GM18526 (cell line): Measurements from ENCODE around the gene AGBL4.

Experiments
- POLR2A ChIP-seq: IDR thresholded peaks from 3 replicates; pipeline ENCODE4 v1.6.1; 2011; ENCODE audit not compliant: insufficient read length; ENCODE audit errors: extremely low read depth

Gene AGBL4

GRCh38 chr1:48718705-48719104 is 1305.0 kb downstream of the AGBL4 start:
- no peak for TF ChIP-seq POLR2A

DNA sequence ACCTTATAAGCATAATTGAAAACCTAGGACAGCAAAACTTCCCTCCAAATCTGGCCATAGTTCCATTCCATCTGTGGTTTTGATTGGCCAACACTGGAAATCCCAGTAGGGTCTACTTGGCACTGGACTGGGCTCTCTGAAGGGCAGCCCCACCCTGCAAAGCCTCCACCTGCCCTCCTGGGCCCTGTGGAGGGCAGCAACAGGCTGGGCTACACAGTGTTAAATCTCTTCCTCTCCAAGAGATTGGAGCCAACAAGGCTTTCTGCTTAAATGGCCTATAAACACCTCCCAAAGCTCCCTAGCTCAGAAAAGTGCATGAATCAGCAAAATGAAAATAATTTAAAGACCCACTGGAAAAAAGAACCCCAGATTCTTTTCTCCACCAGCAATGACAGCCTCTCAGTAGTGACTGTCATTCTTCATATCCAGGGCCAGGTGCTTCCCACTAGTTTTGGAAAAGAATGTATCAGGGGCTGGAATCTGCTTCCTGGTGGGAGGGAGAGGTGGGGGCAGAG is 1305.6 kb downstream of the AGBL4 start:
- no peak for TF ChIP-seq POLR2A

- no peak for TF ChIP-seq POLR2A
These were observed 1306.7 kb downstream of the AGBL4 start for GRCh38 chr1:48717082-48717481.

- TF ChIP-seq POLR2A: no peak
These were observed 1307.8 kb downstream of the AGBL4 start for GRCh38 chr1:48715921-48716320.

- no peak for TF ChIP-seq POLR2A
These were observed 1312.8 kb downstream of the AGBL4 start for GRCh38 chr1:48710915-48711314.

DNA sequence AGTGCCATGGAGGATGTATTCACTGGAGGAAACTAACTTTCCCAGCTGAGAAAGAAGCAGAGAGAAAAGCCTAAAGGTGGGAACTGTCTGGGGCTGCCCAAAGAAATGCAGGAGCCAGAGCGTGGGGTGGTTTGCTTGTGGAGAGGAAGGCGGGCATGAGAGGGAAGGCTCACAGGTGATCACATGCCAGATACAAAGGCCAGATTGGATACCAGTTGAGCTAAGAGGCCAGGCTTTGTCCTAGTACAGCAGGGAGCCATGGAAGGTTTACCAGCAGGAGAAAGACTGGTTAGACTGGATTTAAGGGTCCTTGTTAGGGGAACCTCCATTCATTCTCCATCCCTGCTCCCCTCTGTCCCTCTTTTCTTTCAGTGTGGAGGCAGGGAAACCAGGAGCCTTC is 1313.4 kb downstream of the AGBL4 start:
- TF ChIP-seq POLR2A: no peak

GRCh38 chr1:48704736-48705135 is 1319.0 kb downstream of the AGBL4 start:
- TF ChIP-seq POLR2A: no peak

DNA sequence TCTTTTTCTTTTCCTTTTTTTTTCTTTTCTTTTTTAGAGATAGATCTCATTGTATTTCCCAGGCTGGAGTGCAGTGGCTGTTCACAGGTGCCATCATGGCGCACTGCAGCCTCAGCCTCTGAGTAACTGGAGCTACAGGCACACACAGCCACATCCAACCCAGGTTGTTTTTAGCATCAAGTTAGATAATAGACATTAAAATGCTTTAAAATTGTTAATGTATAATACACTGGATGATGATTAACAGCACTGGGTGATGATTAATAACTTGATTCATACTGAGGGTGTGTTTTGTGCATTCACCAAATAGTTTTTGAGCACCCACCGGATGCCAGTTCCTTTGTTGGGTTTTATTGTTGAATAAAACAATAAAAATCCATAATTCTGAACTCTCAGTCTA is 1322.3 kb downstream of the AGBL4 start:
- no peak for TF ChIP-seq POLR2A

- no peak for TF ChIP-seq POLR2A
These were observed 1326.6 kb downstream of the AGBL4 start for GRCh38 chr1:48697066-48697707.

DNA sequence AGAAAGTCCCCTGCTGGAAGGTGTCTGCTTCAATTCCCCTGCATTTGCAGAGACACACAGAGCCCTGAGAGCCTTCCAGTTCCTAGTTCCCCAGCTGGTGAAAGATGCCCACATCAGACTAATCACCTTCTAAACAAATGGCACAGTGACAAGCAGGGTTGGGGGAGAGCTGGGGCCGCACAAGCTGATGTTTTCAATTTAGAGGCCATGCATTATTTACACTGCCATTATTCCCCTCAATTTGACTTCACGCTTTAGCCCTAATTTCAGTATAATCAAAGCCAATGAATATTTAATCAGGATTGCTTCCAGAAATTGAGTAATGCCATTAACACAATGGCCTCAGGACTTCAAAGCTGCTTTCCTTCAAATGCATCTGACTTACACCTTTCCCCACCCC is 1328.6 kb downstream of the AGBL4 start:
- TF ChIP-seq POLR2A: no peak

- TF ChIP-seq POLR2A: no peak
These were observed 1330.0 kb downstream of the AGBL4 start for GRCh38 chr1:48693674-48694320.

DNA sequence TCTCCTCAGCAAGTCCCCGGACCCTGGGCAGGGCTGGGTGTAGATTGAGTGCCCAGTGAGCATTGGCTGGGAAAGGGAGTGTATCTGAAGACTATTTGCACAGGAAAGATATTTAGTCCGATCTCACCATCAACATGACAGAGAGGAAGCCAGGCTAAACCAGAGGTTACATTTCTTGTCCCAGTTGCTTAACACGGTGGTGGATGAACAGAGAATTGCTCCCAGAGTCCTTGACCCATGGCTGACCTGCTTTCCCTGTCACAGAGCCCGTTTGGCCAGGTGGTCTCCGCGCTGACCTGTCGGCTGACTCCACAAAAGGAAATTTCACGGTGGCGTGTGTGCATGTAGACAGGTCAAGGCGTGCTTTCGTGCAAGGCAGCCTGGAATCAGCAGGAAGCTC is 1330.6 kb downstream of the AGBL4 start:
- TF ChIP-seq POLR2A: no peak

GRCh38 chr1:48692235-48692634 is 1331.5 kb downstream of the AGBL4 start:
- TF ChIP-seq POLR2A: no peak

GRCh38 chr1:48691429-48692001 is 1332.2 kb downstream of the AGBL4 start:
- TF ChIP-seq POLR2A: no peak

DNA sequence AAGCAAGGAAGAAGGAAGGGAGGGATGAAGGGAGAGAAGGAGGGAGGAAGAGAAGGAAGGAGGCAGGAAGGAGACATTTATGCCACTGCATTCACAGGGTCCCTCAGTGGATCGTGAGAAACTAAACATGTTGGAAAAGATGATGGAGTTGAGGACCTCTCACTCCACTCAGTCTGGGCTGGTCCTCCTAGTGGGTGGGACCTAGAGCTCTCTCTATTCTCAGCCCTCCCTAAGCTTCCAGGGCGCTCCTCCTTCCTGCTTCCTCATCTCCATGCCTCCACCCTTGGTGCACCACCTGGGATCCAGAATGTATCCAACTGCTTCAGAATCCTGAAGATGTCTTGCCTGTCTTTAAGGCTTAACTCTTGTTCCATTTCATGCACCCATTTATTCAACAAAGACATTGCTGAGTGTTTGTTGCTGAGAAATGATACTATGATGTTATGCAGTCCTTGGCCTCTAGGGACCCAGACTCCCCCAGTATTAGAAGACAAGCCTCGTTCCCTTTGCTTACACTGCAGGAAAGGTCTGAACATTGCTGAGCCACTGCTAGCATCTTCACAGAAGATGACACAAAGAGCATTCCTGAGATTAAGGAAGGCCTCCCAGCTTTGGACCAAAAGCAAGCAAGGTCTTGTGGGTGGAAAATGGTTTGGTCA is 1335.5 kb downstream of the AGBL4 start:
- no peak for TF ChIP-seq POLR2A
